HepG2 (cell line): Measurements from ENCODE around the gene SPON1. TPM values are rescaled to one million over a fixed set of nuclear protein-coding genes. Genes with fewer than 3 reads are reported as not detected.

Experiments used
- ATAC-seq: fragments of 200-7000 bp; cut with Tn5 transposase; 3 replicates; pipeline ENCODE4 v1.9.1; 2020; ENCODE audit warnings: mild to moderate bottlenecking, moderate library complexity
- BruUV-seq: library from RNA; stranded (reverse); fragments of 400-500 nt; replicated peaks from 2 replicates; lab custom pipeline; 2021; lab: Mats Ljungman, UMichigan
- CTCF ChIA-PET: fragments of 300-600 bp; formaldehyde crosslinking; extraction: SDS; loops from one replicate; lab custom pipeline; 2021; ENCODE audit warnings: low total read pairs, inconsistent platforms, low intra/inter-chr PET ratio; lab: Yijun Ruan, JAX
- POLR2A ChIA-PET: fragments of 350-600 bp; sonication (Branson Sonifier 250); formaldehyde crosslinking; loops from one replicate; lab custom pipeline; 2020; ENCODE audit warnings: antibody characterized with exemption, inconsistent platforms; lab: Yijun Ruan, JAX
- DNase-seq: peaks from one replicate; pipeline ENCODE4 v3.0.0-alpha.2; 2015; ENCODE audit warnings: low spot score
- FAIRE-seq: peaks from 3 replicates; lab custom pipeline; 2011; peaks lifted over from hg19 to GRCh38; lab: Jason Lieb, UNC
- H2AFZ ChIP-seq: one replicate; pipeline ENCODE4 v1.6.1; 2011; ENCODE audit warnings: low read length, inconsistent platforms
- H3K27ac ChIP-seq: fragments of 300-600 bp; 3 replicates; pipeline ENCODE4 v1.8.0; 2011; ENCODE audit warnings: mixed run types, mild to moderate bottlenecking, mixed read lengths, low read length, inconsistent platforms; ENCODE audit not compliant: insufficient read depth; ENCODE audit errors: extremely low read length
- H3K27me3 ChIP-seq, 2 experiments: fragments of 200-600 bp in 1 of 2; 2 replicates in 1 of 2; 3 replicates in 1 of 2; pipeline versions ENCODE4 v1.6.0 to v1.8.0; 2011; ENCODE audit warnings: low read length in 2 of 2, mild to moderate bottlenecking in 2 of 2, moderate library complexity in 2 of 2, inconsistent platforms in 1 of 2; ENCODE audit not compliant: insufficient read depth in 2 of 2, control insufficient read depth in 1 of 2
- H3K36me3 ChIP-seq, 2 experiments: fragments of 200-600 bp in 1 of 2; replicated peaks in 1 of 2; 2 replicates in 1 of 2; 3 replicates in 1 of 2; pipeline versions ENCODE4 v1.5.1 to v1.8.0; 2011; ENCODE audit warnings: low read length in 2 of 2, inconsistent platforms in 1 of 2; ENCODE audit not compliant: insufficient read depth in 2 of 2, control insufficient read depth in 1 of 2
- H3K4me1 ChIP-seq: 2 replicates; pipeline ENCODE4 v1.5.1; 2012; ENCODE audit warnings: low read length, inconsistent platforms; ENCODE audit not compliant: insufficient read depth
- H3K4me2 ChIP-seq: 2 replicates; pipeline ENCODE4 v1.6.0; 2011; ENCODE audit warnings: low read depth, low read length, inconsistent platforms
- H3K4me3 ChIP-seq, 3 experiments: fragments of 200-600 bp in 1 of 3; sonication (generic), shearing (Covaris generic) in 1 of 3; replicated peaks in 1 of 3; 2 replicates each; pipeline ENCODE4 v1.5.1; 2011 to 2016; ENCODE audit warnings: low read length in 3 of 3, inconsistent platforms in 2 of 3, low read depth in 2 of 3, mild to moderate bottlenecking in 2 of 3, control low read depth in 1 of 3, mixed read lengths in 1 of 3; ENCODE audit not compliant: insufficient read depth in 1 of 3
- H3K79me2 ChIP-seq: one replicate; pipeline ENCODE4 v1.6.1; 2011; ENCODE audit warnings: low read length, inconsistent platforms; ENCODE audit not compliant: insufficient read depth
- H3K9ac ChIP-seq: 2 replicates; pipeline ENCODE4 v1.6.0; 2011; ENCODE audit warnings: mild to moderate bottlenecking, low read depth, low read length, inconsistent platforms; ENCODE audit not compliant: insufficient read depth
- H3K9me3 ChIP-seq: 2 replicates; pipeline ENCODE4 v1.5.1; 2012; ENCODE audit warnings: mild to moderate bottlenecking, low read length
- H4K20me1 ChIP-seq: 2 replicates; pipeline ENCODE4 v1.6.0; 2011; ENCODE audit warnings: inconsistent platforms, mild to moderate bottlenecking, low read length, moderate library complexity; ENCODE audit not compliant: insufficient read depth
- HES4 ChIP-seq: sonication (generic); formaldehyde crosslinking; IDR thresholded peaks from 2 replicates; pipeline ENCODE4 v1.9.0; 2021; ENCODE audit warnings: mild to moderate bottlenecking, missing genetic modification reagents, borderline replicate concordance
- HOXD1 ChIP-seq: sonication (generic); formaldehyde crosslinking; IDR thresholded peaks from 2 replicates; pipeline ENCODE4 v1.5.0; 2020; ENCODE audit warnings: missing genetic modification reagents
- IKZF4 ChIP-seq: sonication (generic); formaldehyde crosslinking; IDR thresholded peaks from 2 replicates; pipeline ENCODE4 v1.5.1; 2020; ENCODE audit warnings: borderline replicate concordance, mild to moderate bottlenecking, low read depth, missing genetic modification reagents; ENCODE audit errors: not compliant biosample characterization
- JUN ChIP-seq: sonication (generic); formaldehyde crosslinking; IDR thresholded peaks from 2 replicates; pipeline ENCODE4 v1.4.0; 2020; ENCODE audit warnings: mild to moderate bottlenecking, missing genetic modification reagents
- KDM6A ChIP-seq: IDR thresholded peaks from 2 replicates; pipeline ENCODE4 v1.6.1; 2016; ENCODE audit warnings: low read depth
- KLF13 ChIP-seq: sonication (generic); formaldehyde crosslinking; IDR thresholded peaks from 2 replicates; pipeline ENCODE4 v1.4.0; 2020; ENCODE audit warnings: mild to moderate bottlenecking, missing genetic modification reagents
- MLLT10 ChIP-seq: sonication (generic); formaldehyde crosslinking; IDR thresholded peaks from 2 replicates; pipeline ENCODE4 v1.4.0; 2020; ENCODE audit warnings: missing genetic modification reagents
- MZF1 ChIP-seq: sonication (generic); formaldehyde crosslinking; IDR thresholded peaks from 2 replicates; pipeline ENCODE4 v1.8.1; 2023; ENCODE audit warnings: mild to moderate bottlenecking, missing genetic modification reagents, borderline replicate concordance
- ZBTB3 ChIP-seq: sonication (generic); formaldehyde crosslinking; IDR thresholded peaks from 2 replicates; pipeline ENCODE4 v1.4.0; 2020; ENCODE audit warnings: low read depth, mild to moderate bottlenecking, moderate library complexity, missing genetic modification reagents, borderline replicate concordance
- ZMAT3 ChIP-seq: sonication (generic); formaldehyde crosslinking; conservative IDR thresholded peaks from 2 replicates; pipeline ENCODE4 v1.7.0; 2021; ENCODE audit warnings: missing genetic modification reagents
- ZNF383 ChIP-seq: sonication (generic); formaldehyde crosslinking; IDR thresholded peaks from 2 replicates; pipeline ENCODE4 v1.4.0; 2020; ENCODE audit warnings: missing genetic modification reagents, mild to moderate bottlenecking, borderline replicate concordance
- ZNF441 ChIP-seq: sonication (generic); formaldehyde crosslinking; IDR thresholded peaks from 2 replicates; pipeline ENCODE4 v1.7.0; 2021; ENCODE audit warnings: missing genetic modification reagents, borderline replicate concordance
- ZNF451 ChIP-seq: sonication (generic); formaldehyde crosslinking; IDR thresholded peaks from 2 replicates; pipeline ENCODE4 v1.5.0; 2020; ENCODE audit warnings: mild to moderate bottlenecking, missing genetic modification reagents
- ZNF703 ChIP-seq: sonication (generic); formaldehyde crosslinking; IDR thresholded peaks from 2 replicates; pipeline ENCODE4 v1.5.1; 2020; ENCODE audit warnings: missing genetic modification reagents, mild to moderate bottlenecking, moderate library complexity, borderline replicate concordance
- ZNF724P ChIP-seq: sonication (generic); formaldehyde crosslinking; IDR thresholded peaks from 2 replicates; pipeline ENCODE4 v1.8.0; 2022; ENCODE audit warnings: missing genetic modification reagents, borderline replicate concordance
- ZSCAN12 ChIP-seq: sonication (generic); formaldehyde crosslinking; IDR thresholded peaks from 2 replicates; pipeline ENCODE4 v1.9.0; 2021; ENCODE audit warnings: mild to moderate bottlenecking, missing genetic modification reagents
- WGBS: methylation state at CpG from one replicate; pipeline ENCODE4 v1.1.6; 2017; ENCODE audit warnings: low lambda C conversion rate; 5-methylcytosine and 5-hydroxymethylcytosine counted together
- in situ Hi-C: cut with HindIII; loops from 2 replicates; pipeline ENCODE4 v1.10.0; 2017; ENCODE audit warnings: low pct_unique_long_range_greater_than_20kb; ENCODE audit not compliant: extremely low pct_ligation_motif_present
- intact Hi-C: fragments of 100-400 bp; cut with micrococcal nuclease; formaldehyde crosslinking; loops from one replicate; pipeline ENCODE4 v1.10.0; 2022; ENCODE audit not compliant: unreplicated experiment
- polyA plus RNA-seq, 8 experiments: library from polyadenylated mRNA; depleted of rRNA in 3 of 8; stranded (reverse) in 7 of 8; unstranded in 1 of 8; fragments of >200 nt; fragmentation: Illumina TruSeq in 4 of 8; extraction: Trizol in 4 of 8; gene quantifications; 2 replicates each; pipeline versions ENCODE4 v1.2.1 to v1.2.3, GENCODE V29; 2011 to 2016; ENCODE audit warnings: low read depth in 4 of 8, missing spikeins in 1 of 8, mixed read lengths in 1 of 8; ENCODE audit not compliant: insufficient read depth in 1 of 8
- total RNA-seq, 5 experiments: library from RNA; depleted of rRNA; stranded (reverse); fragments of >200 nt; fragmentation: Illumina TruSeq; extraction: Trizol; gene quantifications; 2 replicates each; pipeline ENCODE4 v1.2.3, GENCODE V29; 2016; ENCODE audit warnings: low read depth in 1 of 5
- TF ChIP-seq, protein P1 (sequence below): IDR thresholded peaks from 2 replicates; pipeline ENCODE4 v1.6.1; 2016; ENCODE audit warnings: low read depth, borderline replicate concordance
- TF ChIP-seq, protein P2 (sequence below): sonication (generic); formaldehyde crosslinking; IDR thresholded peaks from 2 replicates; pipeline ENCODE4 v1.8.0; 2022; ENCODE audit warnings: low read depth, missing genetic modification reagents
- TF ChIP-seq, protein P3 (sequence below): sonication (generic); formaldehyde crosslinking; IDR thresholded peaks from 2 replicates; pipeline ENCODE4 v1.4.0; 2020; ENCODE audit warnings: missing genetic modification reagents

Gene SPON1
- total and polyA plus RNA-seq, 2 of the 13 experiments (the other 11 are each of a cell fraction or from before 2014, with no cell fraction given), result not detected

DNA sequence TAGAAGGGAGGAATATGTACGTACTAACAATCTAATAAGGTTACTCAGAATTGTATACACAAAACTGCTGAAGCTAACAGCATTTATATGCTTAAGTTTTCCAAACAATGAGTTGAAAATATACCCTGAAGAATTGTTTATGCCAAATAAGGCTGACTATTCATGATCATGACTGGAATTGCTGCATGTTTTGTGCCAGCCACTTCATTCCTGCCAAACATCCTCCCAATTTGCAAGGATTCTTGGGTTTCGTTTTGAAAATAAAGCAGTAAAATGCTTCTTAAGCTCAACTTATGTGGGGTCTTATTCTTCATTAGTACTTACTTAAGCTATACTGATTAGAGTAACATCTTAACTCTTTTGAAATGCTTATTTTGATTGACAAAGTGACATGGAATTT, 149.0 kb downstream of the SPON1 start:
- Histone ChIP-seq H3K27ac (no peak overlapping the region), H3K36me3 (no peaks in the 10 kb centered on the region), H3K9me3 (no peaks in the 10 kb centered on the region), H3K9ac (no peak overlapping the region), H3K4me3 (no peak overlapping the region), H3K4me2 (no peak overlapping the region), H3K4me1 (no peaks in the 10 kb centered on the region), H2AFZ (no peak overlapping the region), H3K27me3 (no peaks in the 10 kb centered on the region), H4K20me1 (no peaks in the 10 kb centered on the region), H3K79me2 (no peaks in the 10 kb centered on the region)
- WGBS, result 2% methylated on average over 2 of the region's 2 CpGs
- intact Hi-C loops (no loop called here), in situ Hi-C loops (no loop called here)
- no peak for FAIRE-seq
- TF ChIP-seq KDM6A (CRISPR knock-in tag), result no peak
- TF ChIP-seq ZMAT3 (CRISPR knock-in tag), result no peak
- TF ChIP-seq, protein P1, sequence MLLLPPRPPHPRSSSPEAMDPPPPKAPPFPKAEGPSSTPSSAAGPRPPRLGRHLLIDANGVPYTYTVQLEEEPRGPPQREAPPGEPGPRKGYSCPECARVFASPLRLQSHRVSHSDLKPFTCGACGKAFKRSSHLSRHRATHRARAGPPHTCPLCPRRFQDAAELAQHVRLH, result no peak
- TF ChIP-seq IKZF4, result no peak
- TF ChIP-seq ZNF451 (CRISPR knock-in tag), result no peak
- no peak for TF ChIP-seq HES4 (CRISPR knock-in tag)
- TF ChIP-seq ZBTB3 (CRISPR knock-in tag), result no peak
- TF ChIP-seq ZNF441, result no peak
- CTCF ChIA-PET, result no interaction called here
- DNase-seq, result no peak
- no TSS peak for BruUV-seq
- ATAC-seq, result no peak
- POLR2A ChIA-PET, result no interaction called here

DNA sequence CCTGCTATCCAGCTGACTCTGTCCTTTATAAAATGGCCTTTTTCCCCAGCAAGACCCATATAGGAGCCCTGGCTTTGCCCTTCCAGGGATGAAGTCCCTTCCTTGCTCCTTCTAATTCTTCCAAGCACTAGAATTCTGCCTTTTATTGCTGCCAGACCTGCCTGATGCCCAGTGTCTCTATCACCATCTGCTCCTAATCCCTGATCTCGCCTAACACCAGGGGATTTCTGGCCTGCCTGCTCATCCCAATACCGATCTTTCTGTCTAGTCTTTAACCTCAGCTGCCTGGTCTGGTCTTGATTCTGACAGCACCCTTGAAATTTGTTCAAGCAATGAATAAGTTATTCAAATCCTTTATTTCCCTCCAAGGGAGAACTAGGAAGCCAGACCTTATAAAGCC, 150.2 kb downstream of the SPON1 start:
- Histone ChIP-seq H3K4me1 (no peaks in the 10 kb centered on the region), H3K9ac (no peak overlapping the region), H3K27ac (no peak overlapping the region), H3K4me3 (no peak overlapping the region), H3K36me3 (no peaks in the 10 kb centered on the region), H3K27me3 (no peaks in the 10 kb centered on the region), H3K9me3 (no peaks in the 10 kb centered on the region), H2AFZ (no peak overlapping the region), H4K20me1 (no peaks in the 10 kb centered on the region), H3K4me2 (no peak overlapping the region), H3K79me2 (no peaks in the 10 kb centered on the region)
- 4% methylated on average over 2 of the region's 2 CpGs for WGBS
- in situ Hi-C loops (no loop called here), intact Hi-C loops (no loop called here)
- no TSS peak for BruUV-seq
- FAIRE-seq (no peak), DNase-seq (no peak), ATAC-seq (no peak)
- CTCF ChIA-PET, result no interaction called here
- POLR2A ChIA-PET, result no interaction called here
- TF ChIP-seq, protein P2, sequence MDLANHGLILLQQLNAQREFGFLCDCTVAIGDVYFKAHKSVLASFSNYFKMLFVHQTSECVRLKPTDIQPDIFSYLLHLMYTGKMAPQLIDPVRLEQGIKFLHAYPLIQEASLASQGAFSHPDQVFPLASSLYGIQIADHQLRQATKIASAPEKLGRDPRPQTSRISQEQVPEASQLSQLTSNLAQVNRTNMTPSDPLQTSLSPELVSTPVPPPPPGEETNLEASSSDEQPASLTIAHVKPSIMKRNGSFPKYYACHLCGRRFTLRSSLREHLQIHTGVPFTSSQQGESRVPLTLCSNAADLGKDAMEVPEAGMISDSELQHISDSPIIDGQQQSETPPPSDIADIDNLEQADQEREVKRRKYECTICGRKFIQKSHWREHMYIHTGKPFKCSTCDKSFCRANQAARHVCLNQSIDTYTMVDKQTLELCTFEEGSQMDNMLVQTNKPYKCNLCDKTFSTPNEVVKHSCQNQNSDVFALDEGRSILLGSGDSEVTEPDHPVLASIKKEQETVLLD, result no peak
- no peak for TF ChIP-seq ZNF703 (CRISPR knock-in tag)
- no peak for TF ChIP-seq KLF13 (CRISPR knock-in tag)
- no peak for TF ChIP-seq ZNF383
- TF ChIP-seq ZSCAN12 (CRISPR knock-in tag), result no peak
- no peak for TF ChIP-seq MLLT10 (CRISPR knock-in tag)
- no peak for TF ChIP-seq ZNF724P (CRISPR knock-in tag)
- TF ChIP-seq, protein P3, sequence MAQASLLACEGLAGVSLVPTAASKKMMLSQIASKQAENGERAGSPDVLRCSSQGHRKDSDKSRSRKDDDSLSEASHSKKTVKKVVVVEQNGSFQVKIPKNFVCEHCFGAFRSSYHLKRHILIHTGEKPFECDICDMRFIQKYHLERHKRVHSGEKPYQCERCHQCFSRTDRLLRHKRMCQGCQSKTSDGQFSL (CRISPR knock-in tag), result no peak
- TF ChIP-seq MZF1, result no peak
- no peak for TF ChIP-seq ZBTB3 (CRISPR knock-in tag)
- no peak for TF ChIP-seq HOXD1
- no peak for TF ChIP-seq JUN (CRISPR knock-in tag)
